NCI-H82 treated with DMSO at 0.1 percent for 48 hours (cell line): ENCODE measurements around the gene SLC1A3.
"Not testable (repeated sequence)": the region's sequence is repeated elsewhere in the genome, so short reads cannot be mapped to it uniquely, and the experiment has no call there.

Source experiments
- DNase-seq: peaks from one replicate; lab custom pipeline; 2025; ENCODE audit not compliant: unreplicated experiment; lab: John Stamatoyannopoulos, UW

Gene SLC1A3

GRCh38 chr5:36630201-36631145, 24.1 kb downstream of the SLC1A3 start:
- DNase-seq, result no peak

GRCh38 chr5:36631154-36631553, 24.7 kb downstream of the SLC1A3 start:
- no peak for DNase-seq

GRCh38 chr5:36631620-36632362, 25.4 kb downstream of the SLC1A3 start:
- no peak for DNase-seq

GRCh38 chr5:36632363-36632664, 25.9 kb downstream of the SLC1A3 start:
- DNase-seq, result no peak

- DNase-seq, result no peak
Observed at GRCh38 chr5:36635721-36636390, 29.4 kb downstream of the SLC1A3 start.

- no peak for DNase-seq
Observed at GRCh38 chr5:36637101-36637500, 30.7 kb downstream of the SLC1A3 start.

GRCh38 chr5:36637516-36637915, 31.1 kb downstream of the SLC1A3 start:
- no peak for DNase-seq

GRCh38 chr5:36638056-36638455, 31.6 kb downstream of the SLC1A3 start:
- no peak for DNase-seq

- DNase-seq, result no peak
Observed at GRCh38 chr5:36640949-36641348, 34.5 kb downstream of the SLC1A3 start.

GRCh38 chr5:36641431-36641830, 35.0 kb downstream of the SLC1A3 start:
- no peak for DNase-seq

- no peak for DNase-seq
Observed at GRCh38 chr5:36642089-36642488, 35.7 kb downstream of the SLC1A3 start.

- DNase-seq, result no peak
Observed at GRCh38 chr5:36643162-36643561, 36.8 kb downstream of the SLC1A3 start.

- not testable (repeated sequence) for DNase-seq
Observed at GRCh38 chr5:36643841-36644240, 37.4 kb downstream of the SLC1A3 start.

GRCh38 chr5:36644727-36645126, 38.3 kb downstream of the SLC1A3 start:
- DNase-seq, result no peak

GRCh38 chr5:36646100-36646499, 39.7 kb downstream of the SLC1A3 start:
- DNase-seq, result no peak

GRCh38 chr5:36646507-36647023, 40.2 kb downstream of the SLC1A3 start:
- DNase-seq, result no peak

GRCh38 chr5:36647046-36647445, 40.6 kb downstream of the SLC1A3 start:
- no peak for DNase-seq

GRCh38 chr5:36648426-36648825, 42.0 kb downstream of the SLC1A3 start:
- DNase-seq, result no peak

GRCh38 chr5:36651761-36652685, 45.6 kb downstream of the SLC1A3 start:
- DNase-seq, result no peak

GRCh38 chr5:36653044-36653705, 46.8 kb downstream of the SLC1A3 start:
- DNase-seq, result no peak
